ENCODE results near the gene MUCL3. TPM values are rescaled to one million over a fixed set of nuclear protein-coding genes. Genes with fewer than 3 reads are reported as not detected.
"Not testable (repeated sequence)": the region's sequence is repeated elsewhere in the genome, so short reads cannot be mapped to it uniquely, and the experiment has no call there.

MUCL3 gene
- total RNA-seq, 2 experiments from 2014 or later: not detected

DNA sequence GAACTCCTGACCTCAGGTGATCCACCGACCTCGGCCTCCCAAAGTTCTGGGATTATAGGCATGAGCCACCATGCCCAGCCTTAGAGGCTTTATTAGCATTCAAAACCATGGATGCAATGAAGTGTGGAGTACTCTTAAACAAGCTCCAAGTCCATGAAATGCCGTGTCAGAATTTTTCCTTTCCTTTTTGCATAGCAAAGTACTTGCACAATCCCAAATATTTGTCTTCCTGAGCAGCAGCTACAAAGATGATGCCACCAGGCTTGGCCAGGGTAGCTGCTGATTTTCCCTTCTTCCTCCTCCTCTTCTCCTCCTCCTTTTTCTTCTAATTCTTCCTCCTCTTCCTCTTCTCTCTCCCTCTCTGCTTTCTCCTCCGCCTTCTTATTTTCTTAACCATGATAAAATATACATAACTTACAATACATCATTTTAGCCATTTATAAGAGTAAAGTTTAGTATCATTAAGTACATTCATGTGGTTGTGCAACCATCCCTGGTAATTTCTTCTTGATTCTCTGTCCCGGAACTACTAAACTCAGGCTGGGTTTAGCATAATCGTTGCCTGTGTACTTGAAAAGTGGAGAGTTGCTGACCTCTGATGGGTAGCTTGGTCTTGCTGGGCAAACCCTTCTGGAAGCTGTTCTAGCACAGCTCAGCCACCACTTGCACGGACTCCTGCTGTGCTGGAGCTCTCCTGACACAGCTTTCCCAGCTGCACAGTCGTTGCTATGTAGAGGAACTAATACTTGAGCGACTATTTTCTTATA is 20.3 kb downstream of the MUCL3 start:
- POLR2A ChIA-PET: no interaction called here
- H3K4me1 Mint-ChIP-seq: peaks cover 26% of the 10 kb centered on the region
- H3K27ac Mint-ChIP-seq: no peak overlapping the region
- ATAC-seq (ENCODE audit: low read depth) (no peak), DNase-seq (no peak)
- H3K36me3 Mint-ChIP-seq: no peaks in the 10 kb centered on the region
- no peak overlapping the region for H3K4me3 Mint-ChIP-seq
- H3K9me3 Mint-ChIP-seq: no peaks in the 10 kb centered on the region
- H3K27me3 Mint-ChIP-seq: peaks cover 58% of the 10 kb centered on the region

DNA sequence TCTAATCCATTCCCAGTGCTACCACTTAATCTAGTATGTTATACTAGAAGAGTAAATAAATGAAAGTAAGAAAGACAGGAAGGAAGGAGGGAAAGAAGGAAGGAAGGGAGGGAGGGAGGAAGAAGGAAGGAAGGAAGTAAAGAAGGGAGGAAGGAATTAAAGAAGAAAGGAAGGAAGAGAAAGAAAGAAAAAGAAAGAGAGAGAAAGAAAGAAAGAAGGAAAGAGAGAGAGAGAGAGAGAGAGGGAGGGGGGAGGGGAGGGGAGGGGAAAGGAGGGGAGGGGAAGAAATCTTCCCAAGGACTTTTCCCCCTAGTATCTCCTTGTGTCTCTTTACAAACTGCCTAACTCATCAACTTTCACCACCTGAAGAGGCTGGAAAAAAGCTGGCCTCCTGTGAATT is 21.9 kb downstream of the MUCL3 start:
- POLR2A ChIA-PET: no interaction called here
- ATAC-seq (ENCODE audit: low read depth): no peak
- Mint-ChIP-seq H3K9me3 (no peaks in the 10 kb centered on the region), H3K4me3 (no peak overlapping the region), H3K36me3 (no peaks in the 10 kb centered on the region), H3K27me3 (peaks cover 58% of the 10 kb centered on the region), H3K27ac (no peak overlapping the region), H3K4me1 (peaks cover 27% of the 10 kb centered on the region)
- no peak for DNase-seq

DNA sequence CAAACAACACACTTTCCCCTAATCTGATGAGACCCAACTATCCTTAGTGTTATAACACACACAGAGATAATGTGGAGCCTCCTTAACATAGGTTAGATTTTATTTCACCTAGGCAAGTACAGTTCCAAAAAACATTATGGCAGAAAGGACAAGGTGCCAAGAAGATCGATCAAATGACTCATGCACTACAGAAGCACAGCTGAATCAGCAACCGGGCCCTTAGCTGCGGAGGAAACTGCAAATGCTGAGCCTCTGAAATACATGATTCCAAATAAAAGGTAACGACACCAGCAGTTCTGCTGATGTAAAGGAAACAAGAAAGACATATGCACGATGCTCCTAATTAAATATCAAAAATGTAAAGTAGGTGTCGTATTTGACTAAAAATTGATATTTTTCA is 22.9 kb downstream of the MUCL3 start:
- Mint-ChIP-seq H3K27me3 (peaks cover 51% of the 10 kb centered on the region), H3K27ac (no peak overlapping the region), H3K4me1 (peaks cover 27% of the 10 kb centered on the region), H3K4me3 (no peak overlapping the region), H3K36me3 (no peaks in the 10 kb centered on the region), H3K9me3 (no peaks in the 10 kb centered on the region)
- DNase-seq (no peak), ATAC-seq (ENCODE audit: low read depth) (no peak)
- POLR2A ChIA-PET: no interaction called here

DNA sequence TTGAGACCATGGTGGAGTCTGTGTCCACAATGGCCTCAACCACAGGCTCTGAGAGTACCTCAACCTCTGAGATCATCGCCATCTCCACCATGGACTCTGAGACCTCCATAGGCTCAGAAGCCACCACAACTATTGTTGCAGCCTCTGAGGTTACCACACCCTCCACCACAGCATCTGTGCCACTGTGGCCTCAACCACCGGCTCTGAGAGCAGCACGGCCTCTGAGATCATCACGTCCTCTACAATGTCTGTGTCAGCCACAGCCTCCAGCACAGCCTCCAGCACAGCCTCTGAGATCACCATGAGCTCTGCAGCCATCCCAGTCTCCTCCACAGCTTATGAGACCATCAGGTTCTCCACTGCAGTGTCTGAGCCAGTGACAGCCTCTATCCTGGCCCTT is 23.3 kb downstream of the MUCL3 start:
- no peak overlapping the region for H3K27ac Mint-ChIP-seq
- H3K4me1 Mint-ChIP-seq: peaks cover 27% of the 10 kb centered on the region
- DNase-seq: peak; percentile 45
- peak; percentile 64 for ATAC-seq (ENCODE audit: low read depth)
- peaks cover 50% of the 10 kb centered on the region for H3K27me3 Mint-ChIP-seq
- H3K36me3 Mint-ChIP-seq: no peaks in the 10 kb centered on the region
- peak overlapping the region; percentile 20 for H3K4me3 Mint-ChIP-seq
- POLR2A ChIA-PET: interaction anchor here (1.8 kb wide), 1 partner anchor 9 kb away, joined by 5 read pairs; no protein-coding TSS in a partner anchor
- H3K9me3 Mint-ChIP-seq: no peaks in the 10 kb centered on the region

DNA sequence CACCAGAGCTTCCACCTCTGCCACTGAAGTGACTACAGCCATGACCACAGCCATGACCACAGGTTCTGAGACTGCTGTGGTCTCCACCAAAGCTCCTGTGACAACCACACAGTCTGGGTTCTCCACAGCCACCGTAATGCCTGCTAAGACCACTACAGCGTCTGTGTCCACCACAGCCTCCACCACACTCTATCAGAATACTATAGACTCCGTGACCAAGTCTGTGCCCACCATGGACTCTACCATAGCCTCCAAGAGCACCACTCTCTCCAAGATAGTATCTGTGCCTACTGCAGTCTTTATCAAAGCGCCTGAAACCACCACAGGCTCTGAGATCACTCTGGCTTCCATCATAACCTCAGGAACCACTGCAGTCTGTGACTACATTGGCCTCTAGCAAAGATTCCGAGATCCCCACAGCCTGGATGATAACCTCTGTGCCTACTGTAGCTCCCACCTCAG is 24.4 kb downstream of the MUCL3 start:
- peak overlapping the region; percentile 44 for H3K27ac Mint-ChIP-seq
- no peak for DNase-seq

DNA sequence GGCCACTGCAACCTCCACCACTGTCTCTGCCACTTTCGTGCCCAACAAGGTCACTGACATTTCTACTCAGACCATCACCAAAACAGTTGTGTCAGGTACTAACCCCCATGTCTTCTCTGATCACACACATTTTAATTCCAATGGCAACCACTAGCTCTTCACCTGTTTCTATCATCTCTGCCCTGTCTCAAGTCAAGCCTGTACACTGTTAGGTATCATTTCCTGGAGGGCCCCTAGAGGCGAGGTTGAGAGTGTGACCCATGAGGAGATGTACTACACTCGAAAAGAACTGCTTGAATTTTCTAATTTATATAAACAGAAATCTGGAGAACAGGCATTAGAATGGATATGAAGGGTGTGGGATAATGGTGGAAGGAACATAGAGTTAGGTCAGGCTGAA is 25.4 kb downstream of the MUCL3 start:
- H3K36me3 Mint-ChIP-seq: no peaks in the 10 kb centered on the region
- H3K4me3 Mint-ChIP-seq: no peak overlapping the region
- peaks cover 43% of the 10 kb centered on the region for H3K27me3 Mint-ChIP-seq
- DNase-seq (no peak), ATAC-seq (ENCODE audit: low read depth) (peak; percentile 60)
- POLR2A ChIA-PET: no interaction called here
- peaks cover 27% of the 10 kb centered on the region for H3K4me1 Mint-ChIP-seq
- H3K27ac Mint-ChIP-seq: no peak overlapping the region
- H3K9me3 Mint-ChIP-seq: no peaks in the 10 kb centered on the region

More for the DNA sequence above, 24.4 kb downstream of the MUCL3 start:
- H3K27me3 Mint-ChIP-seq: peaks cover 41% of the 10 kb centered on the region
- no peaks in the 10 kb centered on the region for H3K36me3 Mint-ChIP-seq
- no peak overlapping the region for H3K4me3 Mint-ChIP-seq
- ATAC-seq (ENCODE audit: low read depth): peak; percentile 35
- H3K4me1 Mint-ChIP-seq: peaks cover 27% of the 10 kb centered on the region
- POLR2A ChIA-PET: interaction anchor here (1.8 kb wide), 1 partner anchor 10 kb away, joined by 5 read pairs; no protein-coding TSS in a partner anchor
- no peaks in the 10 kb centered on the region for H3K9me3 Mint-ChIP-seq

DNA sequence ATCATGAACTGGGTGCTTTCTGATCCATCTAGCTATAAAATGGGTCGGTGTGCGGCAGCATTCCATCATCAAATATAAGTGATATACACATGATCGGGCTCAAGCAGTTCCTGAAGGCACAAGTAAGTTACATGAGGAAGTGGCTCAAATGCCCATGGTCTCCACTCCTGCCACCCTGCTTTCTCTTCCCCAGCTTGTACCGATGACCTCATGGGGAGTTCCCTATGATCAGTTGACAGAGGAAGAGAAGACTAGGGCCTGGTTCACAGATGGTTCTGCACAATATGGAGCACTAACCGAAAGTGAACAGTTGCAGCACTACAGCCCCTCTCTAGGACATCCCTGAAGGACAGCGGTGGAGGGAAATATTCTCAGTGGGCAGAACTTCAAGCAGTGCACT is 28.4 kb downstream of the MUCL3 start:
- DNase-seq; POLR2A ChIA-PET; H3K4me3 Mint-ChIP-seq; ATAC-seq (ENCODE audit: low read depth); H3K27ac Mint-ChIP-seq; H3K36me3 Mint-ChIP-seq; H3K9me3 Mint-ChIP-seq: not testable (repeated sequence)
- H3K27me3 Mint-ChIP-seq: peaks cover 41% of the 10 kb centered on the region
- H3K4me1 Mint-ChIP-seq: peaks cover 20% of the 10 kb centered on the region

DNA sequence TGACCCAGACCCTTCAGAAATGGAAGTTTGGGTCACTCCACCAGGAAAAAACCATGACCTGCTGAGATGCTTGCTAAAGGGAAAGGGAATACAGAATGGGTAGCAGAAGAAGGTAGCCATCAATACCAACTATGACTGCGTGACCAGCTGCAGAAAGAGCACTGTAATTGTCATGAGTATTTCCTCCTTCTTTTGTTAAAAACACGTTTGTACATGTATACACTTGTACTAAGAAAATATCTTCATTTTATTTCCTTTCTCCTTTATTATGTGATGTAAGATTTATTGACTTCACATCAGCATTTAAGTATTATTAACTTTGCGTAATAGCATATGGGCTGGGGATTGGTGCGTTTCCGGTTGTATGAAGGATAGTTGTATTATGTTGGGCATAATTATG is 30.2 kb downstream of the MUCL3 start:
- no peaks in the 10 kb centered on the region for H3K36me3 Mint-ChIP-seq
- ATAC-seq (ENCODE audit: low read depth): no peak
- POLR2A ChIA-PET: no interaction called here
- no peak overlapping the region for H3K4me3 Mint-ChIP-seq
- H3K4me1 Mint-ChIP-seq: peaks cover 4% of the 10 kb centered on the region
- no peak overlapping the region for H3K27ac Mint-ChIP-seq
- H3K9me3 Mint-ChIP-seq: no peaks in the 10 kb centered on the region
- no peak for DNase-seq
- H3K27me3 Mint-ChIP-seq: peaks cover 38% of the 10 kb centered on the region

DNA sequence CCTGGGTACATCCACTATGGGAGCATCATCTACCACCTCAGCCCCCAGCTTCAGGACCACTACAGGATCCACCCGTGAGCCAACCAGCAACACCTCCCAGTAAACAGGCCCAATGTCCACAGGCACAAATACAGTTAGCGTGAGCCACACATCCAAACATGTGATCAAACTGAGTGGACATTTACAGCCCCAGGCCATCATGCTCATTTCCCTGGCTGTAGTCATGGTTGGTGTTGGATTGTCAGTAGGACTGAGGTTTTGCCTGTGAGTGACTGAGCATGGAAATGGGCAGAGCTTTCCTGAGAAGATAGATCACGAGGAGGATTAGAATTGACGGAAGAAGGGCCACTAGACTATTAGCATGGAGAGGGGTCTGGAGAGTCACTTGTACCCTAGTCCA is 32.0 kb downstream of the MUCL3 start:
- H3K27ac Mint-ChIP-seq: no peak overlapping the region
- DNase-seq (no peak), ATAC-seq (ENCODE audit: low read depth) (no peak)
- H3K36me3 Mint-ChIP-seq: no peaks in the 10 kb centered on the region
- POLR2A ChIA-PET: no interaction called here
- no peaks in the 10 kb centered on the region for H3K4me1 Mint-ChIP-seq
- no peaks in the 10 kb centered on the region for H3K9me3 Mint-ChIP-seq
- H3K4me3 Mint-ChIP-seq: no peak overlapping the region
- H3K27me3 Mint-ChIP-seq: peaks cover 35% of the 10 kb centered on the region

DNA sequence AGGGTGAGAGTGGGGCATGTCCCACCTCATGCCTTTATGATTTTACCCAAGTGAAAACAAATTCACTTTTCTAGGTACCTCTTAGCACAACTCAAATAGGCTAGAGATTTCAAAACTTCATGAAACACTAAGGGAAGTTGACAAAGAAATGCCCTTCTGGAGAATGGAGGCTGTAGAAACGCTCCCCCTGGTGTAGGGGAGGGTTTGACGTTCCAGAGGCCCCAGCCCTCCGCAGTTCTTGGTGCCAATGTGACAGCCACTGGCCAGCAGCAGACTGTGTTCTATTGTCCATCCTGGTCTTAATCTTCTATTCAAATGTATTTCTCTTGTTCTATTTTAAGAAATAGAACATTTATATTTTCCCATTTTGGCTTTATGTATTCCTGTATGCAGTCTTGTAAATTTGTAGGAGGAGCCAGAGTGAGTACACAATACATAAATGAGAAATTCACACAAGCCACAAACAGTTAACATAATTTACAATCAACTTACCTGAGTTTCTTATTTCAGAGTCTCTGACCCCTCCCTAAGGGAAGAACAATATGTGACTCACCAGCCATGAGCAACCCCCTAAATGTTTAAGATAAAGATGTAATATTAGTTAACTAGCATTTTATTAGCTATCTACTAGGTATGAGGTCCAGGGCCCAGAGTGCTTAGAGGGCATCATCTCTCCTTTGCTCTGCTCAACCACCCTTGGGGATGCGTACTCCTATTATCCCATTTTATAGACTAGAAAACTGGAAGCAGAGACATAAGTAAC is 33.9 kb downstream of the MUCL3 start:
- POLR2A ChIA-PET: interaction anchor here (0.7 kb wide), 1 partner anchor 15 kb away, joined by 3 read pairs; no protein-coding TSS in a partner anchor
- DNase-seq (no peak), ATAC-seq (ENCODE audit: low read depth) (no peak)
- Mint-ChIP-seq H3K27me3 (peaks cover 51% of the 10 kb centered on the region), H3K36me3 (no peaks in the 10 kb centered on the region), H3K27ac (no peak overlapping the region), H3K4me3 (no peak overlapping the region), H3K4me1 (no peaks in the 10 kb centered on the region), H3K9me3 (no peaks in the 10 kb centered on the region)

DNA sequence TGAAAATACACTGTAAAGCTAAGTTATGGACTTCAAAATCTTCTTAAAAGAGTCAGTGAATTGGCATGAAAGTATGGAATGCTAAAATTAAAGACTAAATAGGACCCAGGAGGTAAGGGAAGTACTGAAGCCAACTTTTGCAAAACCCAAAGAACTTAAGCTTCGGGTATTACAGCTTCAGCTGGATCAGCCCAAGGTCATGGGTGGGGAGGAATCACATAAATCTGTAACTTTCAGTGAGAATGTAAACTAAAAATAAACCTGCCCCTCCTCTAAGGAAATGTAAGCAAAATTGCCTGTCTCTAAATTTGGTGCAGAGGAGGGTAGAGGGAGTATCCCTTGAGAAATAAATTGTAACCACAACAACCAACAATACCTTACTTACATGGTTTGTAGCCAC is 38.4 kb downstream of the MUCL3 start:
- H3K4me3 Mint-ChIP-seq: no peak overlapping the region
- H3K27me3 Mint-ChIP-seq: peaks cover 69% of the 10 kb centered on the region
- H3K27ac Mint-ChIP-seq: no peak overlapping the region
- DNase-seq (no peak), ATAC-seq (ENCODE audit: low read depth) (no peak)
- POLR2A ChIA-PET: no interaction called here
- H3K9me3 Mint-ChIP-seq: no peaks in the 10 kb centered on the region
- H3K36me3 Mint-ChIP-seq: no peaks in the 10 kb centered on the region
- H3K4me1 Mint-ChIP-seq: peaks cover 12% of the 10 kb centered on the region

DNA sequence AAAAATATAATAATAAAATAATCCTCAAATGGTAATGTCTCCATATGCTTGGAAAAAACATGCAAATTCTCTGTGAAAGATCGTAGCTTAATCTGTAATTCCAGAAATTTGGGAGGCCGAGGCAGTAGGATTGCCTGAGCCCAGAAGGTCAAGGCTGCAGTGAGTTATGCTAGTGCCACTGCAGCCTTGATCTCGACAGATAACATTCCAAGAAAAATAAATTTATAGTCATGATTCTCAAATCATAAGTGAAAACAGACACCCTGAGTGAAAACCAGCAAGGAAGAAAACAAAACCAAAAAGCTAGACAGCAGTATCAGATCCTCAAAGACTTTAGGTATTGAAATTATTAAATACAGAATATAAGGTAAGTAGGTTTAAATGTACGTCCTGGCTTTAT is 38.9 kb downstream of the MUCL3 start:
- no peaks in the 10 kb centered on the region for H3K9me3 Mint-ChIP-seq
- H3K36me3 Mint-ChIP-seq: no peaks in the 10 kb centered on the region
- peaks cover 12% of the 10 kb centered on the region for H3K4me1 Mint-ChIP-seq
- POLR2A ChIA-PET: no interaction called here
- no peak overlapping the region for H3K4me3 Mint-ChIP-seq
- H3K27me3 Mint-ChIP-seq: peaks cover 64% of the 10 kb centered on the region
- ATAC-seq (ENCODE audit: low read depth): no peak
- no peak for DNase-seq
- no peak overlapping the region for H3K27ac Mint-ChIP-seq

DNA sequence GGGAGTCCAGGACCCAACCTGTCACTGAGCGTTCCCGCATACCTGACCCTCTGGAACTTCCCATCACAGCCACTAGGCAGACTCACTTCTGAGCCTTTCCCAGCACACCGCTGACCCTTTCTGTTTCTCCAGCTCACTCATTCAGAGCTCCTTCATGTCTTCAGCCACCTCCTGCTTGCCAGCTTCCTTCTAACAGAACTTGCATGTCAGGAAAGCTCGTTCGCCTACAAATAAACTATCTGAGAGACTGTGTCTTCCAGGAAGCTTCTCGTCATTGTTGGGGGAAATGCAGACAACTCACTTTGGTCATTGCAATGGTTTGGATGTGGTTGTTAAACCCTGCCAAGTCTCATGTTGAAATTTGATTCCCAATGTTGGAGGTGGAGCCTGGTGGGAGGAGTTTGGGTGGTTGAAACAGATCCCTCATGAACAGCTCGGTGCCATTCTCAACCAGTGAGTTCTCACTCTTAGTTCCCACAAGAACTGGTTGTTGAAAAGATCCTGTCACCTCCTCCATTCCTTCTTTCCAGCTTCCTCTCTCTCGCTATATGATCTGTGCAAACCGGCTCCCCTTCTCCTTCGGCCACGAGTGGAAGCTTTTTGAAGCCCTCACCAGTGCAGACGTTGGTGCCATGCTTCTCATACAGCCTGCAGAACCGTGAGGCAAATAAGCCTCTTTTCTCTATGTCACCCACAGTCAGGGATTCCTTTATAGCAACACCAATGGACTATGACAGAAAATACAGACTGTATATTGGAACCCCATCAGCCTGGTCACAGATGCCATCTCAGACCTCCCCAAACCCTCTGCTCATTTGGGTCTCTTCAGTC is 41.4 kb downstream of the MUCL3 start:
- Mint-ChIP-seq H3K9me3 (no peaks in the 10 kb centered on the region), H3K27me3 (peaks cover 55% of the 10 kb centered on the region), H3K36me3 (no peaks in the 10 kb centered on the region), H3K27ac (no peak overlapping the region), H3K4me1 (peaks cover 15% of the 10 kb centered on the region), H3K4me3 (no peak overlapping the region)
- POLR2A ChIA-PET: no interaction called here
- DNase-seq (no peak), ATAC-seq (ENCODE audit: low read depth) (no peak)
